GM21619 (cell line): ENCODE data around the gene HGF.

ENCODE experiments used
- ATAC-seq: cut with Tn5 transposase; IDR thresholded peaks from one replicate; pipeline ENCODE4 v1.9.1; 2021; ENCODE audit not compliant: unreplicated experiment

The HGF gene

GRCh38 chr7:81776948-81777630, 7.2 kb upstream of the HGF start:
- ATAC-seq = no peak

GRCh38 chr7:81776161-81776560, 6.3 kb upstream of the HGF start:
- no peak for ATAC-seq

GRCh38 chr7:81775560-81775959, 5.7 kb upstream of the HGF start:
- ATAC-seq = no peak

GRCh38 chr7:81774551-81774950, 4.7 kb upstream of the HGF start:
- no peak for ATAC-seq

- no peak for ATAC-seq
Observed at GRCh38 chr7:81770728-81771223, 929 bp upstream of the HGF start.

- no peak for ATAC-seq
Observed at GRCh38 chr7:81768951-81769778, 682 bp downstream of the HGF start.

GRCh38 chr7:81767926-81768325, 1.9 kb downstream of the HGF start:
- ATAC-seq = no peak

GRCh38 chr7:81761821-81762220, 8.0 kb downstream of the HGF start:
- no peak for ATAC-seq

- no peak for ATAC-seq
Observed at GRCh38 chr7:81761031-81761430, 8.8 kb downstream of the HGF start.

GRCh38 chr7:81754918-81755696, 14.7 kb downstream of the HGF start:
- no peak for ATAC-seq

GRCh38 chr7:81753392-81753791, 16.5 kb downstream of the HGF start:
- ATAC-seq = no peak

GRCh38 chr7:81752318-81752714, 17.5 kb downstream of the HGF start:
- ATAC-seq = no peak

GRCh38 chr7:81751619-81752317, 18.1 kb downstream of the HGF start:
- ATAC-seq = no peak

- no peak for ATAC-seq
Observed at GRCh38 chr7:81745637-81746036, 24.2 kb downstream of the HGF start.

GRCh38 chr7:81744389-81744788, 25.5 kb downstream of the HGF start:
- no peak for ATAC-seq

- no peak for ATAC-seq
Observed at GRCh38 chr7:81743665-81744064, 26.2 kb downstream of the HGF start.

GRCh38 chr7:81743201-81743600, 26.6 kb downstream of the HGF start:
- no peak for ATAC-seq

- no peak for ATAC-seq
Observed at GRCh38 chr7:81740403-81740802, 29.4 kb downstream of the HGF start.

GRCh38 chr7:81736091-81736490, 33.8 kb downstream of the HGF start:
- no peak for ATAC-seq

- no peak for ATAC-seq
Observed at GRCh38 chr7:81725812-81726127, 44.1 kb downstream of the HGF start.
